Ascending aorta (tissue), 2 donors: Measurements from ENCODE around the gene ZNF771. TPM values are rescaled to one million over a fixed set of nuclear protein-coding genes. Genes with fewer than 3 reads are reported as not detected.

ENCODE experiments used
- DNase-seq, 2 donors: peaks; one replicate each; pipeline ENCODE4 v3.0.0-alpha.2; 2019; ENCODE audit warnings: low spot score in 2 of 2
- H3K27ac ChIP-seq, 2 donors: fragments of 200-600 bp; sonication (generic); one replicate each; pipeline ENCODE4 v1.5.1; 2016 to 2017; ENCODE audit warnings: mild to moderate bottlenecking in 1 of 2
- H3K27me3 ChIP-seq: fragments of 200-600 bp; sonication (generic); one replicate; pipeline ENCODE4 v1.5.1; 2017
- H3K36me3 ChIP-seq, 2 donors: fragments of 200-600 bp; sonication (generic); one replicate each; pipeline ENCODE4 v1.5.1; 2016
- H3K4me1 ChIP-seq, 2 donors: fragments of 200-600 bp; sonication (generic); one replicate each; pipeline ENCODE4 v1.5.1; 2016 to 2017; ENCODE audit warnings: mild to moderate bottlenecking in 1 of 2
- H3K4me3 ChIP-seq, 2 donors: fragments of 200-600 bp; sonication (generic); one replicate each; pipeline ENCODE4 v1.5.1; 2016 to 2017; ENCODE audit warnings: mild to moderate bottlenecking in 1 of 2
- H3K9me3 ChIP-seq, 2 donors: fragments of 200-600 bp; sonication (generic); one replicate each; pipeline ENCODE4 v1.5.1; 2016
- intact Hi-C: fragments of 100-400 bp; cut with DNase I; formaldehyde crosslinking; loops from one replicate; pipeline ENCODE4 v1.15.1; 2023
- total RNA-seq: library from RNA; depleted of rRNA; stranded (reverse); fragments of >200 nt; gene quantifications from one replicate; pipeline ENCODE4 v1.1.0, GENCODE V29; 2016
- TF ChIP-seq, protein P1 (sequence below), 3 experiments: fragments of 200-600 bp in 2 of 3; fragments of 450-650 bp in 1 of 3; sonication (generic) in 2 of 3; IDR thresholded peaks; one replicate each; pipeline ENCODE4 v1.5.1; 2016 to 2019; ENCODE audit warnings: antibody characterized with exemption in 3 of 3, mild to moderate bottlenecking in 1 of 3, moderate library complexity in 1 of 3

The ZNF771 gene
- total RNA-seq, 1 donor from 2014 or later = 49.6 TPM

DNA sequence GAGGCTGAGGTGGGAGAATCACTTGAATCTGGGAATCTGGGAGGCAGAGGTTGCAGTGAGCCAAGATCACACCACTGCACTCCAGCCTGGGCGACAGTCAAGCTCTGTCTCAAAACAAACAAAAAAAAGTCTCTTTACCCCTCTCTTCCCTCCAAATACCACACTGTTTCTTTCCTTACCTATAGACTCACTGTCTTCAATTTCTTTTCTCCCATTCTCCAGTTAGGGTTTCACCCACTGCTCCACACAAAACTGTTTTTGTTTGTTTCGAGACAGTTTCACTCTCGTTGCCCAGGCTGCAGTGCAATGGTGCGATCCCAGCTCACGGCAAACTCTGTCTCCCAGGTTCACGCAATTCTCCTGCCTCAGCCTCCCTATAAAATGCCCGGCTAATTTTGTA lies 46.2 kb upstream of the ZNF771 start:
- no peak for DNase-seq
- TF ChIP-seq, protein P1, sequence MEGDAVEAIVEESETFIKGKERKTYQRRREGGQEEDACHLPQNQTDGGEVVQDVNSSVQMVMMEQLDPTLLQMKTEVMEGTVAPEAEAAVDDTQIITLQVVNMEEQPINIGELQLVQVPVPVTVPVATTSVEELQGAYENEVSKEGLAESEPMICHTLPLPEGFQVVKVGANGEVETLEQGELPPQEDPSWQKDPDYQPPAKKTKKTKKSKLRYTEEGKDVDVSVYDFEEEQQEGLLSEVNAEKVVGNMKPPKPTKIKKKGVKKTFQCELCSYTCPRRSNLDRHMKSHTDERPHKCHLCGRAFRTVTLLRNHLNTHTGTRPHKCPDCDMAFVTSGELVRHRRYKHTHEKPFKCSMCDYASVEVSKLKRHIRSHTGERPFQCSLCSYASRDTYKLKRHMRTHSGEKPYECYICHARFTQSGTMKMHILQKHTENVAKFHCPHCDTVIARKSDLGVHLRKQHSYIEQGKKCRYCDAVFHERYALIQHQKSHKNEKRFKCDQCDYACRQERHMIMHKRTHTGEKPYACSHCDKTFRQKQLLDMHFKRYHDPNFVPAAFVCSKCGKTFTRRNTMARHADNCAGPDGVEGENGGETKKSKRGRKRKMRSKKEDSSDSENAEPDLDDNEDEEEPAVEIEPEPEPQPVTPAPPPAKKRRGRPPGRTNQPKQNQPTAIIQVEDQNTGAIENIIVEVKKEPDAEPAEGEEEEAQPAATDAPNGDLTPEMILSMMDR (IDR thresholded peaks at IDR 0.05) = no peak
- H3K36me3 ChIP-seq = peaks cover 40 to 60% of the 10 kb centered on the region in 2 donors
- intact Hi-C loops = no loop called here
- H3K4me1 ChIP-seq = peaks cover 0 to 7% of the 10 kb centered on the region in 2 donors
- no peak overlapping the region for H3K4me3 ChIP-seq
- H3K27me3 ChIP-seq = no peaks in the 10 kb centered on the region
- no peaks in the 10 kb centered on the region for H3K9me3 ChIP-seq
- no peak overlapping the region for H3K27ac ChIP-seq

DNA sequence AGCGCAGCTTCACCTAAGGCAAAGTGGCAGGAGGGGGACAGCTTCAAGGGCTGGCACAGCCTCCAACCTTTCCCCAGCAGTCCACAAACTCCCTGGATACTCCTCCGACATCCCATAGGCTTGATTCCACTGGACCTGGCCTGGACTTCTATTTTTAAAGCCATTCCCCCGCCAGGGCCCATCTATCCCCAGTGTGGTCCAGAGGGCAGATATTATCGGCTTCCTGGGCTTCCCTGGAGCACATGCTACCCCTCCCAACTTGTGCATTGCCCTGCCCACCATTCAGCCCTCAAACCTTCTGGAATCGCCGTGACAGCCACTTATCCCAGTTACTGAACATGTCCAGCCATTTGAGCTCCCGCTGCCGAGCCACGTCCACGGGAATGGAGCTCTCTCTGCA lies 42.2 kb upstream of the ZNF771 start:
- Histone ChIP-seq H3K4me1 (peaks cover 13 to 21% of the 10 kb centered on the region in 2 donors), H3K27me3 (no peaks in the 10 kb centered on the region), H3K4me3 (no peak overlapping the region), H3K36me3 (peaks cover 24 to 31% of the 10 kb centered on the region in 2 donors), H3K27ac (no peak overlapping the region), H3K9me3 (no peaks in the 10 kb centered on the region)
- DNase-seq = no peak
- TF ChIP-seq, protein P1 (IDR thresholded peaks at IDR 0.05) = no peak
- intact Hi-C loops = no loop called here

DNA sequence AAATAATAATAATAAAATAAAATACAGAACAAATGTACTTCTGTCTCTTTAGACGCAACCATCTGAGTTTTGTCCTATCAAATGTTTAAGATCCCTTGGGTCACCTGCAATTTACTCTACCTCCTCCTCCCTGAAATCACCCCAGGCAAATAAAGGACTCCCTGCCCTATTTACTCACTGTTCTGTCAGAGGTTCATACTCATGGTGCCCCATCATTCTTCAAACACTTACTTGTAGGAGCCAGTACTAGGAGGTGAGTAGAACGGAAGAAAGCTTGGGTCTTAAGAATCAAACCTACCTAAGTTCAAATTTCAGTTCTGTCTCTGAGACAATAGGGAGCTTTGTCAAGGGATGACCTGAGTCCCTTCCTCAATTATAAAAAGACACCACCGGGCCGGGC lies 40.9 kb upstream of the ZNF771 start:
- H3K4me1 ChIP-seq = peaks cover 13 to 25% of the 10 kb centered on the region in 2 donors
- H3K4me3 ChIP-seq = peak overlapping the region in 1 of 2 donors; percentile 82
- H3K36me3 ChIP-seq = peaks cover 24 to 28% of the 10 kb centered on the region in 2 donors
- intact Hi-C loops = no loop called here
- no peaks in the 10 kb centered on the region for H3K27me3 ChIP-seq
- H3K9me3 ChIP-seq = no peaks in the 10 kb centered on the region
- no peak for DNase-seq
- TF ChIP-seq, protein P1 (IDR thresholded peaks at IDR 0.05) = no peak
- H3K27ac ChIP-seq = no peak overlapping the region

DNA sequence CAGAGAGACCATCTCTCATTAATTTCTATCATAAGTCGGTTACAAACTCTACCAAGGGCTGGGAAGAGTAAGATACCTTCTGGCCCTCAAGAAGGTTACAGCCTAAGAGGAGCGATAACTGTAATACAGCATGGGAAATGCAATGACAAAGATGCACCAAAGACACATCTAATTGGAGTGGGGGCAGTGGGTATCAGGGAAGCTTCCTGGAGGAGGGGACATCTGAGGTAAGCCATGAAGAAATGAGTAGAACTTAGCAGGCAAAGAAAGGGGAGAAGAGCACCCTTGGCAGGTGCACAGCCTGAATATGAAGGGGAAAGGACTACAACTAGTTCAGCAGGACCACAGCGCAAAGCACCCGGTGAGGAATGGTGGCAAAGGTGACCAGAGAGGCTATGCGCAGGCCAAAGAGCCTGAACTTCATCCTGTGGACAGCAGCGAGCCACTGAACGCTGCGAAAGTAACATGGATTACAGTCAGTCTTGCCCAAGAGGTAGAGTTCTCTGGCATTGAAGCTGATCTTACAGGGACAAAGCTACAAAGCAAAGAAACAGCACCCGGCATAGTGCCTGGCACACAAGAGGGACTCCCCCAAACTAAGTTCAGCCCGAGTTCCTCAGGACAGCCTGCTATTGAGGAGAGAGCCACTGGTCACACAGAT lies 39.9 kb upstream of the ZNF771 start:
- no peaks in the 10 kb centered on the region for H3K27me3 ChIP-seq
- TF ChIP-seq, protein P1 (IDR thresholded peaks at IDR 0.05) = no peak
- intact Hi-C loops = no loop called here
- no peaks in the 10 kb centered on the region for H3K9me3 ChIP-seq
- peak overlapping the region; percentile 78 to 82 for H3K4me3 ChIP-seq
- H3K4me1 ChIP-seq = peaks cover 13 to 26% of the 10 kb centered on the region in 2 donors
- no peak for DNase-seq
- peak overlapping the region in 1 of 2 donors; percentile 45 for H3K27ac ChIP-seq
- H3K36me3 ChIP-seq = peaks cover 18 to 28% of the 10 kb centered on the region in 2 donors

DNA sequence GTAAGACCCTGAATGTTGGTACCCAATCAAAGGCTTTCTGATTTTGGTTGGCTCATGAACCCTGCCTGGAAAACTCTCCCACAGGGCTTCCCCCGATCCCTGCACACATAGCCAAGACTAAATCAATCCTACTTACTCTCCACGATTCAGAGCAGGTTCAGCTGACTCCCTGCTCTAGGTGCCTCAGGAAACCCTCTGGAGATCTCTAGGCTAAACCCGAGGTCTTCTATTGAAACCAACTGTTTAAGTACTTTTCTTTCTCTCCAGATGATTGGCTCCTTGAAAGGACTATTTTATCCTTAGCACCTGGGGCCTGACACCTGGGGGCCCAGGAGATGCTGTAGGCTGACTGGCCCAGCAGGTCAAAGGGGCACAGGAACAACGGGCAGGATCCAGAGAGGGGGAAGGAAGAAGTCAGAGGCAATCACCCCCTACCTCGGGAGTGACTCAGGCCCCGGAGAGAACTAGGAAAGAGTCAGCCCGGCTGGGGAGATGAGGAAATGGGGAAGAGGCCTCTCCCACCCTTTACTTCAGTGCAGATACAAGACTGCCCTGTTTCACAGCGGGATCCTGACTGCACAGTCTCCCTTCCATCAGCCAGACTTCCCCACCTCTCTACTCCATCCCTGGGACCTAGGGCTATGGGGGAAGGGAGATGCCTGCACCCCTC lies 39.1 kb upstream of the ZNF771 start:
- Histone ChIP-seq H3K27ac (peak overlapping the region; percentile 10 to 58), H3K36me3 (peaks cover 14 to 25% of the 10 kb centered on the region in 2 donors), H3K27me3 (no peaks in the 10 kb centered on the region), H3K9me3 (no peaks in the 10 kb centered on the region), H3K4me1 (peaks cover 13 to 26% of the 10 kb centered on the region in 2 donors), H3K4me3 (peak overlapping the region; percentile 78 to 82)
- intact Hi-C loops = no loop called here
- TF ChIP-seq, protein P1 (IDR thresholded peaks at IDR 0.05) = no peak
- DNase-seq = no peak
